Measurements from ENCODE around the gene NFIX.

Gene NFIX

DNA sequence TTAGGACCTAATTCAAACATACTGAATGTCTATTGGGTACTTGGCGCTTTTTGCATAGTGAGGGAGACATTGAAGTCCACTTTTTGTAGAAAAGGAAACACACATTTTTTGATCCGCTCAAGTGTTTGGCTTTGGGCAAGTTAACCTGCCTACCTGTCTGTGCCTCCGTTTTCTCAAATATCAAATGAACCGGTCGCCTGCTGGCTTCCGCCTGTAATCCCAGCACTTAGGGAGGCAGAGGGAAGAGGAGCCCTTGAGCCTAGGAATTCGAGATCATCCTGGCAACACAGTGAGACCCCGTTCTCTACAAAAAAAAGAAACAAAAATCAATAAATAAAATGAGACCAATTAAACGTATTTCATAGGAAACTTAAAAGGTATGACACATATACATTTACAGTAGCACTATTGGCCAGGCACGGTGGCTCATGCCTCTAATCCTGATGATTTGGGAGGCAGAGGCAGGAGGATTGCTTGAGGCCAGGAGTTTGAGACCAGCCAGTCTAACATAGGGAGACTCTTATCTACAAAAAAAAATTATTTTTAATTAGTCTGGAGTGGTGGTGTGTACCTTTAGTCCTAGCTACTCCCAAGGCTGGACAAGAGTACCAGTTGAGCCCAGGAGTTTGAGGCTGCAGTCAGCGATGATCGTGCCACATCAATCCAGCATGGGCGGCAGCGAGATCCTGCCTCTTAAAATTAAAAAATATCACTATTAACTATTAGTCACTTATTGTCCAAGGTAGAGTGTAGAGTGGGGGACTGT, 48.4 kb upstream of the NFIX start:
- peak overlapping the region; percentile 67 for H3K9ac ChIP-seq (ENCODE audit: low read depth, low read length)
- H4K20me1 ChIP-seq (ENCODE audit: insufficient read depth, low read length) = peaks cover 41% of the 10 kb centered on the region; the same call in 1 of the 2 replicates
- peak overlapping the region; percentile 50 to 69; a peak in 3 of 4 replicates for H3K4me3 ChIP-seq (ENCODE audit: low read depth in 1 of 2, low read length in 2 of 2)
- no peak overlapping the region for H2AFZ ChIP-seq (ENCODE audit: low read depth, low read length)
- DNase-seq (no peak), ATAC-seq (ENCODE audit: insufficient read depth, low read depth) (no peak)
- peaks cover 55% of the 10 kb centered on the region for H3K4me1 ChIP-seq (ENCODE audit: insufficient read depth, low read length)
- peaks cover 85% of the 10 kb centered on the region for H3K36me3 ChIP-seq (ENCODE audit: insufficient read depth, low read length)
- TF ChIP-seq EZH2 (IDR thresholded peaks at IDR 0.05; ENCODE audit: borderline replicate concordance, low read depth, low read length, severe bottlenecking) (no peak), CTCF (IDR thresholded peaks at IDR 0.05; ENCODE audit: borderline replicate concordance, extremely low read depth, low read length, poor library complexity, severe bottlenecking) (no peak)
- peak overlapping the region; percentile 84 for H3K27ac ChIP-seq (ENCODE audit: low read length)
- H3K79me2 ChIP-seq (ENCODE audit: insufficient read depth, low read length) = peaks cover 72% of the 10 kb centered on the region
- H3K9me3 ChIP-seq (ENCODE audit: insufficient read depth, low read length, severe bottlenecking) = no peaks in the 10 kb centered on the region
- H3K4me2 ChIP-seq (ENCODE audit: insufficient read depth, low read length) = peak overlapping the region; percentile 80
- no peaks in the 10 kb centered on the region for H3K27me3 ChIP-seq (ENCODE audit: insufficient read depth, low read length, poor library complexity)

- peaks cover 86% of the 10 kb centered on the region for H3K36me3 ChIP-seq (ENCODE audit: insufficient read depth, low read length)
- no peak overlapping the region for H2AFZ ChIP-seq (ENCODE audit: low read depth, low read length)
- H3K27me3 ChIP-seq (ENCODE audit: insufficient read depth, low read length, poor library complexity) = no peaks in the 10 kb centered on the region
- H3K4me2 ChIP-seq (ENCODE audit: insufficient read depth, low read length) = peak overlapping the region; percentile 80; the same call in 1 of the 2 replicates
- peak overlapping the region in 1 of 2 experiments; percentile 69; a peak in 1 of 4 replicates for H3K4me3 ChIP-seq (ENCODE audit: low read depth in 1 of 2, low read length in 2 of 2)
- ATAC-seq (ENCODE audit: insufficient read depth, low read depth) (no peak), DNase-seq (no peak)
- TF ChIP-seq EZH2 (IDR thresholded peaks at IDR 0.05; ENCODE audit: borderline replicate concordance, low read depth, low read length, severe bottlenecking) (no peak), CTCF (IDR thresholded peaks at IDR 0.05; ENCODE audit: borderline replicate concordance, extremely low read depth, low read length, poor library complexity, severe bottlenecking) (no peak)
- H3K9me3 ChIP-seq (ENCODE audit: insufficient read depth, low read length, severe bottlenecking) = no peaks in the 10 kb centered on the region
- H3K4me1 ChIP-seq (ENCODE audit: insufficient read depth, low read length) = peaks cover 51% of the 10 kb centered on the region
- H3K9ac ChIP-seq (ENCODE audit: low read depth, low read length) = 0 out of 2 replicates have a peak overlapping the region, but pooled peaks have one; percentile 67
- peaks cover 72% of the 10 kb centered on the region for H3K79me2 ChIP-seq (ENCODE audit: insufficient read depth, low read length)
- no peak overlapping the region for H3K27ac ChIP-seq (ENCODE audit: low read length)
- H4K20me1 ChIP-seq (ENCODE audit: insufficient read depth, low read length) = peaks cover 41% of the 10 kb centered on the region; the same call in 1 of the 2 replicates
Measured at GRCh38 chr19:12947702-12948611, 47.3 kb upstream of the NFIX start.

GRCh38 chr19:12948612-12949362, 46.5 kb upstream of the NFIX start:
- TF ChIP-seq EZH2 (IDR thresholded peaks at IDR 0.05; ENCODE audit: borderline replicate concordance, low read depth, low read length, severe bottlenecking) (no peak), CTCF (IDR thresholded peaks at IDR 0.05; ENCODE audit: borderline replicate concordance, extremely low read depth, low read length, poor library complexity, severe bottlenecking) (no peak)
- no peak for DNase-seq
- no peak overlapping the region for H2AFZ ChIP-seq (ENCODE audit: low read depth, low read length)
- peaks cover 39% of the 10 kb centered on the region; the same call in 1 of the 2 replicates for H4K20me1 ChIP-seq (ENCODE audit: insufficient read depth, low read length)
- H3K79me2 ChIP-seq (ENCODE audit: insufficient read depth, low read length) = peaks cover 73% of the 10 kb centered on the region
- no peak overlapping the region for H3K27ac ChIP-seq (ENCODE audit: low read length)
- no peaks in the 10 kb centered on the region for H3K9me3 ChIP-seq (ENCODE audit: insufficient read depth, low read length, severe bottlenecking)
- no peaks in the 10 kb centered on the region for H3K27me3 ChIP-seq (ENCODE audit: insufficient read depth, low read length, poor library complexity)
- H3K4me1 ChIP-seq (ENCODE audit: insufficient read depth, low read length) = peaks cover 51% of the 10 kb centered on the region
- H3K4me3 ChIP-seq (ENCODE audit: low read depth in 1 of 2, low read length in 2 of 2) = no peak overlapping the region
- ATAC-seq (ENCODE audit: insufficient read depth, low read depth) = no peak
- peak overlapping the region; percentile 80; the same call in 1 of the 2 replicates for H3K4me2 ChIP-seq (ENCODE audit: insufficient read depth, low read length)
- peaks cover 86% of the 10 kb centered on the region for H3K36me3 ChIP-seq (ENCODE audit: insufficient read depth, low read length)
- H3K9ac ChIP-seq (ENCODE audit: low read depth, low read length) = no peak overlapping the region
